ENCODE data around the gene PANX2. TPM values are rescaled to one million over a fixed set of nuclear protein-coding genes. Genes with fewer than 3 reads are reported as not detected.
A peak's percentile ranks its signal among the peaks of the same experiment; 100 is the strongest.

The PANX2 gene
- total and polyA plus RNA-seq, 2 of the 13 experiments (the other 11 are each of a cell fraction or from before 2014, with no cell fraction given), result 0.15 to 1.1 TPM

- TF ChIP-seq, protein P1, sequence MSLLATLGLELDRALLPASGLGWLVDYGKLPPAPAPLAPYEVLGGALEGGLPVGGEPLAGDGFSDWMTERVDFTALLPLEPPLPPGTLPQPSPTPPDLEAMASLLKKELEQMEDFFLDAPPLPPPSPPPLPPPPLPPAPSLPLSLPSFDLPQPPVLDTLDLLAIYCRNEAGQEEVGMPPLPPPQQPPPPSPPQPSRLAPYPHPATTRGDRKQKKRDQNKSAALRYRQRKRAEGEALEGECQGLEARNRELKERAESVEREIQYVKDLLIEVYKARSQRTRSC (CRISPR knock-in tag; IDR thresholded peaks at IDR 0.05; ENCODE audit: low read depth), result no peak
- TF ChIP-seq, protein P2, sequence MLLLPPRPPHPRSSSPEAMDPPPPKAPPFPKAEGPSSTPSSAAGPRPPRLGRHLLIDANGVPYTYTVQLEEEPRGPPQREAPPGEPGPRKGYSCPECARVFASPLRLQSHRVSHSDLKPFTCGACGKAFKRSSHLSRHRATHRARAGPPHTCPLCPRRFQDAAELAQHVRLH (CRISPR knock-in tag; IDR thresholded peaks at IDR 0.05; ENCODE audit: borderline replicate concordance, low read depth), result no peak
- TF ChIP-seq NFIC (IDR thresholded peaks at IDR 0.05; ENCODE audit: low read length), result no peak
- no peak for TF ChIP-seq ZNF235 (CRISPR knock-in tag; IDR thresholded peaks at IDR 0.05; ENCODE audit: borderline replicate concordance)
- TF ChIP-seq MED13 (CRISPR knock-in tag; IDR thresholded peaks at IDR 0.05), result no peak
- no peak for TF ChIP-seq ZNF564 (CRISPR knock-in tag; IDR thresholded peaks at IDR 0.05)
- TF ChIP-seq ELF3 (CRISPR knock-in tag; IDR thresholded peaks at IDR 0.05), result no peak
- TF ChIP-seq BCLAF1 (IDR thresholded peaks at IDR 0.05), result no peak
- TF ChIP-seq SP2 (CRISPR knock-in tag; IDR thresholded peaks at IDR 0.05), result no peak
- 0 out of 2 replicates have a peak, but pooled peaks have one; percentile 24 for TF ChIP-seq NFYC (CRISPR knock-in tag; IDR thresholded peaks at IDR 0.05)
- TF ChIP-seq MBD4 (IDR thresholded peaks at IDR 0.05; ENCODE audit: borderline replicate concordance, low read length), result no peak
- TF ChIP-seq FOXK2 (IDR thresholded peaks at IDR 0.05), result no peak
- peak; percentile 31; the same call in 1 of the 2 replicates for TF ChIP-seq ZNF792 (CRISPR knock-in tag; IDR thresholded peaks at IDR 0.05)
- TF ChIP-seq ZNF333 (CRISPR knock-in tag; IDR thresholded peaks at IDR 0.05; ENCODE audit: borderline replicate concordance), result no peak
- no peak for TF ChIP-seq YY1 (IDR thresholded peaks at IDR 0.05; ENCODE audit: insufficient read depth, insufficient replicate concordance, low read depth, low read length)
- no peak for TF ChIP-seq RFX3 (CRISPR knock-in tag; IDR thresholded peaks at IDR 0.05)
- TF ChIP-seq, protein P3, sequence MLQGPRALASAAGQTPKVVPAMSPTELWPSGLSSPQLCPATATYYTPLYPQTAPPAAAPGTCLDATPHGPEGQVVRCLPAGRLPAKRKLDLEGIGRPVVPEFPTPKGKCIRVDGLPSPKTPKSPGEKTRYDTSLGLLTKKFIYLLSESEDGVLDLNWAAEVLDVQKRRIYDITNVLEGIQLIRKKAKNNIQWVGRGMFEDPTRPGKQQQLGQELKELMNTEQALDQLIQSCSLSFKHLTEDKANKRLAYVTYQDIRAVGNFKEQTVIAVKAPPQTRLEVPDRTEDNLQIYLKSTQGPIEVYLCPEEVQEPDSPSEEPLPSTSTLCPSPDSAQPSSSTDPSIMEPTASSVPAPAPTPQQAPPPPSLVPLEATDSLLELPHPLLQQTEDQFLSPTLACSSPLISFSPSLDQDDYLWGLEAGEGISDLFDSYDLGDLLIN (CRISPR knock-in tag; IDR thresholded peaks at IDR 0.05; ENCODE audit: borderline replicate concordance), result no peak
- no peak for TF ChIP-seq IRX3 (CRISPR knock-in tag; IDR thresholded peaks at IDR 0.05; ENCODE audit: borderline replicate concordance, low read depth)
- TF ChIP-seq ZNF570 (CRISPR knock-in tag; IDR thresholded peaks at IDR 0.05; ENCODE audit: borderline replicate concordance), result no peak
- TF ChIP-seq MXI1 (IDR thresholded peaks at IDR 0.05; ENCODE audit: borderline replicate concordance, low read depth, low read length), result 0 out of 3 replicates have a peak, but pooled peaks have one; percentile 21
- TF ChIP-seq, protein P4, sequence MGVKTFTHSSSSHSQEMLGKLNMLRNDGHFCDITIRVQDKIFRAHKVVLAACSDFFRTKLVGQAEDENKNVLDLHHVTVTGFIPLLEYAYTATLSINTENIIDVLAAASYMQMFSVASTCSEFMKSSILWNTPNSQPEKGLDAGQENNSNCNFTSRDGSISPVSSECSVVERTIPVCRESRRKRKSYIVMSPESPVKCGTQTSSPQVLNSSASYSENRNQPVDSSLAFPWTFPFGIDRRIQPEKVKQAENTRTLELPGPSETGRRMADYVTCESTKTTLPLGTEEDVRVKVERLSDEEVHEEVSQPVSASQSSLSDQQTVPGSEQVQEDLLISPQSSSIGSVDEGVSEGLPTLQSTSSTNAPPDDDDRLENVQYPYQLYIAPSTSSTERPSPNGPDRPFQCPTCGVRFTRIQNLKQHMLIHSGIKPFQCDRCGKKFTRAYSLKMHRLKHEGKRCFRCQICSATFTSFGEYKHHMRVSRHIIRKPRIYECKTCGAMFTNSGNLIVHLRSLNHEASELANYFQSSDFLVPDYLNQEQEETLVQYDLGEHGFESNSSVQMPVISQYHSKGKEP (CRISPR knock-in tag; IDR thresholded peaks at IDR 0.05), result no peak
- TF ChIP-seq ZNF562 (CRISPR knock-in tag; IDR thresholded peaks at IDR 0.05; ENCODE audit: borderline replicate concordance), result no peak
- TF ChIP-seq MATR3 (CRISPR knock-in tag; IDR thresholded peaks at IDR 0.05), result no peak
- TF ChIP-seq ZNF256 (CRISPR knock-in tag; conservative IDR thresholded peaks at IDR 0.05), result no peak
- no peak for TF ChIP-seq ZSCAN25 (CRISPR knock-in tag; IDR thresholded peaks at IDR 0.05)
Measured at GRCh38 chr22:50146439-50147238, 23.9 kb upstream of the PANX2 start (continued).

All from HepG2 (cell line).